Forelimb muscle (tissue), 1 donor: ENCODE measurements around the gene PEPD. TPM values are rescaled to one million over a fixed set of nuclear protein-coding genes. Genes with fewer than 3 reads are reported as not detected.

Source experiments
- DNase-seq: peaks from one replicate; pipeline ENCODE4 v3.0.0-alpha.2; 2013; ENCODE audit warnings: low read depth
- polyA plus RNA-seq: library from polyadenylated mRNA; unstranded; fragments of 120-200 nt; gene quantifications from one replicate; pipeline ENCODE4 v1.2.1, GENCODE V29; 2013; ENCODE audit not compliant: insufficient read length

The PEPD gene
- polyA plus RNA-seq, 1 donor, result 36.7 TPM

DNA sequence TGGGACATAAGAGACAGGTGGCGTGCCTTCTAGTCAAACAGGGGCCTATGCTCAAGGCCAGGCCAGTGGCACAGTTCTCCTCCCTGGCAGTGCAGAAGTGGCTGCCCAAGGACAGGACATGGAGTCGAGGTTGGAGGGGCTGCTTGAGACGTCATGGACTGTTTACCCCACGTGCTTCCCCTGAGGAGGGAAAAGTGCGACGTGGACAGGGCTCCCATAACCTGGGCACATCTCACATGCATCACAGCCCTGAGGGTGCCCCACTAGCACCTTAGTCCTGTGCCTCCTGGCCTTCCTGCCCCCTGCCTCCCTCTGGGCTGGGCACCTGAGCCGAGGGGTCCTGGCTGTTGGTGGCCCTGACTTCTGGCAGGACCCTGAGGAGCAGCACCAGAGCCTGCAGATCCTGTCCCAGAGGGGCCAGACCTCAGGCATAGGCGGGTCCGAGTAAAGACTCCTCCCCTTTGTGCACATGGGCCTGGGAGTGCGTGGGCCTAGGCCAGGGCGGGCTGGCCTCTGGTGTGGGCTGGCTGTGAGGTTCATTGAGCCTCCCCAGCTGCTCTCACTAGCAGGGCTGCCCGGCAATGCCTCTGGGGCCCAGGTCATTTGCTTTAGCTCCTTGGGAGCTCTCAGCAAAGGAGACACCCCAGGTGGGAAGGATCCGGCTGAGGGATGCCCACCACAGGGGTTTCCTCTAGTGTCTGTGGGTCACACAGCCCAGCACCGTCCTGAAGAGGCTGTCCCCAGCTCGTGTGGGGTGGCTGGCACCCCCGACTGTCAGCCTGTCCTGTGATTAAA is 82.4 kb downstream of the PEPD start:
- no peak for DNase-seq

DNA sequence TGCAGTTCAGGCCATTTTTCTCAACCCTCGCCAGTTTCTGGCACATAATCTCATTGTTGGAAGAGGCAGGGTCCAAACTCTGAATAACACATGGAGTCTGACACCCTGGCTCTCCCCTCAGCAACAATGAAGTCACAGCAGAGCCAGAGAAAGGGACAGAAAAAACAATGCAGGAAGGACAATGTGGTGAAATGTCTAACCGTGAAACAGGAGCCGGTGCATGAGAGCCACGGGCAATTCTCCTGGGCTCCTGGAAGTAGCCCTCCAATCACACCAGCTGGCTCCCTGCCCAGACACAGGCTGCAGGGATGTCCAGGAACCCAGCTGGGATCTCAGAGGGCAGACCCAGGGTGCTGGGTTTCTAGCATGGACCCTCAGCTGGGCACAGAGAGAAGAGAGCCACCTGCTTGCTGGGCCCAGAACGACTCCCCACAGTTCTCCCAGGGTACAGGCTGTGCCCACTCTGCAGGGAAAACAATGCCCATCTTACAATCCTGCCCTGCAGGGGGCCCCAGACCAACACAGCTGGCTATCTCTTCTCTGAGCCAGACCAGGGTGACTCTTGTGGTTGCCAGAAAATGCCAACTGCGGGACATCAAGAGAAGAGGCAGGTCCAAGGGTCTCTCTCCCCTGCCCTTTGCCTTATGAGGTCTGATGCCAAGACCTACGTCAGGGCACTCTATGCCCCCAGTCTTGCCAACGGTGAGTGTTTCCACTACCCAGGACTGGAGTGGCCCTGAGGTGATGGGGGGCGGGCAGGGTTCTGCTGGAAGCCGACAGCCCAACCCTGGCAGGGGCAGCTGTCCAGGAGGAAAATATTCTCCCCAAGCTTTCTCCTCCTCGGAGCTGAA is 83.5 kb downstream of the PEPD start:
- DNase-seq, result no peak

- no peak for DNase-seq
Measured at GRCh38 chr19:33437393-33437820, 84.2 kb downstream of the PEPD start.

GRCh38 chr19:33436360-33437345 is 84.9 kb downstream of the PEPD start:
- no peak for DNase-seq

GRCh38 chr19:33435706-33436359 is 85.8 kb downstream of the PEPD start:
- DNase-seq, result no peak

GRCh38 chr19:33434886-33435705 is 86.5 kb downstream of the PEPD start:
- no peak for DNase-seq

DNA sequence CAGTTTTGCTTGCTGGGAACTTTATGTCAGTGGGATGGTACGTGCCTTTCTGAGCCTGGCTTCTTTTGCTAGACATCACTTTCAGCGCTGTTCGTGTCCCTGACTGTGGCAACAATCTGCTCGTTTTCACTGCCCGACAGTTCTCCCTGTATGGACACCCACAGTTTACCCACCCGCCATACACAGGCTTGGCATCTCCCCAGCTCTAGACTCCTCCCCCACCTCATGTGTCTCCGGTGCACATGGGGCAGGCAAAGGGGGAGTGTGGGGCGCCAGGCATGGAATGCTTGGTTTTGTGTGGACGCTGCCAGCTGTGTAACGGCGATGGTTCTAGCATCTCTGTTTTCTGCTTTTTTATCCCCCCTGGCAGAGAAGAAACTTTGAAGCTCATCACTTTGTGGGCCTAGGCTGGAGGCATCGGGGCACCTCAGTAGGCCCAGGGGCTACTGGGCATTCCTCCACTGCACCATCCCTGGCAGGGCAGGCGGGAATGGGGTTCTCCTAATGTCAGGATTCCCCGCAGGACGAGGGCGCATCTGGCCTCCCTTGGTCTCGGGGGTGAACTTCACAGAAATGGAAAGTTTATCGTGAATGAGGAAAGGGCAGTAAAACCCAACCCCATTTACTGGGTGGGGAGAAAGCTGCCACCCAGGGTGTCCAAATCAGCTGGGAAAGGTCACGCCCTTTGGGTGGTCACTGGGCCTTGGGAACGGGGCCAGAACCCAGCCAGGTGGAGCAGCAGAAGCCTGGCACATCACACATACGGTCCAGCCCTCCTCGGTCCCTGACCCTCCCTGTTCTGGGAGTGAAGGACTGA is 87.3 kb downstream of the PEPD start:
- no peak for DNase-seq

DNA sequence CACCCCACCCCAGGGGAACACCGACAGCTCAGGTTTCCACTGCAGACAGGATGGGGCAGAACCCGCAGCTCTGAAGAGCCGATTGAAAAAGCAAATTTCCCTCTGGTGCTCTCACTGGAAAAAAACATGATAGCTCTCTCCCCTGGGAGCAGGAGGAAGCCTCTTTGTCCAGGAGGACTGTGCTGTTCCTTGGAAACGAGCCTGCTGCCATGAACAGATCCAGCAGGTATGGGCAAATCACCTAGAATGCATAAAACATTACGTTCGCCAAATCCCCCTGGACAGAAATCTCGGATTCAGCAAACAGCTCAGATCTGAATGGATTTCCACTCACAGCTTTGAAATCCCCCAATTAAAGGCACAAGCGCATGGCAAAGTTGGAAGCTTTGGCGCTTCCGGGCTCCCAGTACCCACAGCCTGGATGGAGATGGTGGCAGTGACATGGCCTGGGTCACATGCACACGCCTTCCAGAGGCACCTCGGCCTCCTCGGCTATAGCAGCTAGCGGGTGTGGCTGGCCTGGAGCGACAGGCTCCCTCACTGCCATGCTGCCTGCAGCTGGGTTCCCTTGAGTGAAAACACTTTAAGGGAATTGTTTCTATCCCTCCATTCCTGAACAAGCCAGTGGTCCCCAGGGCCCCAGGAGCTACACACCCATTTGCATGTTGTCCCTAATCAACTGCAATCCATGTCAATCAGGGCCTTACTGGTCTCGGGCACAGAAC is 89.0 kb downstream of the PEPD start:
- DNase-seq, result no peak

- no peak for DNase-seq
Measured at GRCh38 chr19:33432015-33432414, 89.6 kb downstream of the PEPD start.

- peak; percentile 26 for DNase-seq
Measured at GRCh38 chr19:33430674-33431277, 90.8 kb downstream of the PEPD start.

DNA sequence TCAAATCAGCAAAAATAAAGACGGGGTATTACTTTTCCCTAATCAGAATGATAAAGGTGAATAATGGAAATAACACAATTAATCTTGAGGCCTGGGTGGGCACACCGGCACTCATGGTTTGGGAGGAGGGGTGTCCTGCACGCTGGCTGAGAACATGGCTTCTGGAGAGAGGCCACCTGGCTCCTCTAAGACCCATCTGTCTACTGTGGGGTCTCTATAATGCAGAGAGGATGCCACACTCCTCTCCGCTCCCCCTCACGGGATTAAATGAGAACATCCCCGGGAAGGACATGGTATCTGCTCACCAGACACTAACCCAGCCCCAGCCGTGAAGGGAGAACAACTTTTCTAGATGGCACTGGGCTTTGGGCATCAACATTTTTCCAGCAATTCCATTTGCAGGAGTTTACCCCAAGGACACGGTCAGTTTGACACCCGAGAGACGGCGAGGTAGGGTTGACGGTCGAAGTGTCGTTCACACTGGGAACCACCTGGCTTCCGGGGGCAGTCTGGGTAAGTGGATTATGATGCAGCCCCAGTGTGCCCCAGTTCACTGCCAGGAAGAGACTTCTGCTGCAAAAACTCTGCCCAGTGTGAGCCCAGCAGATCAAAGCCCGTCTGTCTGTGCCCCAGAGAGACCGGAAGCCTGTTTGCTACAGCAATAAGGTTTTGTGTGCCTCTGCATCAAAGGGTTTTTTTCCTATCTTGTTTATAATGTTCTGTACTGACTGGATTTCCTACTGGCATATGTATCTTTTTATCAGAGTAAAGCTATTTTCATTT is 91.5 kb downstream of the PEPD start:
- no peak for DNase-seq

GRCh38 chr19:33428627-33429125 is 92.9 kb downstream of the PEPD start:
- DNase-seq, result no peak

DNA sequence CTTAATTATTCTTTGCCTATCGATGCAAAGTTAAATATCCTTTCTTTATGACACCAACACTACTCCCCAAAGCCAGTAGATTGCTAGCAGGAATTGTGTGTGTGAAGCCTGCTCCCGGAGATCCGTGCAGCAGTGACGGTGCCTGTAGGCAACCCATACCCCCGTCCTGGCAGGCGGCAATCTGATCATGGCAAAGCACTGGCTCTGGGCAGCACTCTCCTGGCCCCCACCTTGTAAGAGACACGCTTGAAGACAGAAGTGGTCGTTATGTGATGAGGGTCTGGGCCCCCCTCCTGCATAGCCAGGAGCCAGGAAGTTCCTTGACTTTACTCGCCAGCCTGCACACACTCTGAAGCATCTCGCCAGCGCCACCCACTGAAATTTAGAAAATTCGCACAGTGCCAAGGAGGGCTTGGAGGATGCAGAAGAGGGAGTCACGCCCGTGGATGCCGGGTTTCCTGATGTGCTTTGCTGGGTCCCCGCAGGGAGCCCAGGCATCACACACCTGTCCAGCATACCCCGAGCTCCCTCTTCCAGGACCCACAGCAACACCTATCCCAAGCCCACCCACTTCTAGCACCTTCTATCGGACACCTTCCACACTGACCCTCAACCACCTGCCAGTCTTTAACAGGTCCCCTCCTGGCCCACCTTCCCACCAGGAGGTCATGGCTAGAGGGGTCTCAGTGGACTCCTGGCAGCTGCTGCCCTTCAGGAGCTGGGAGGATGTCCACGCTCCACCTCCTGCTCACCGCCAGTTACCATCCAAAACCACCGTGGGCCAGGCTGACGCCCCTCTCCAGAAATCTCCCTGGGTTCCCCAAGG is 93.6 kb downstream of the PEPD start:
- DNase-seq, result no peak

DNA sequence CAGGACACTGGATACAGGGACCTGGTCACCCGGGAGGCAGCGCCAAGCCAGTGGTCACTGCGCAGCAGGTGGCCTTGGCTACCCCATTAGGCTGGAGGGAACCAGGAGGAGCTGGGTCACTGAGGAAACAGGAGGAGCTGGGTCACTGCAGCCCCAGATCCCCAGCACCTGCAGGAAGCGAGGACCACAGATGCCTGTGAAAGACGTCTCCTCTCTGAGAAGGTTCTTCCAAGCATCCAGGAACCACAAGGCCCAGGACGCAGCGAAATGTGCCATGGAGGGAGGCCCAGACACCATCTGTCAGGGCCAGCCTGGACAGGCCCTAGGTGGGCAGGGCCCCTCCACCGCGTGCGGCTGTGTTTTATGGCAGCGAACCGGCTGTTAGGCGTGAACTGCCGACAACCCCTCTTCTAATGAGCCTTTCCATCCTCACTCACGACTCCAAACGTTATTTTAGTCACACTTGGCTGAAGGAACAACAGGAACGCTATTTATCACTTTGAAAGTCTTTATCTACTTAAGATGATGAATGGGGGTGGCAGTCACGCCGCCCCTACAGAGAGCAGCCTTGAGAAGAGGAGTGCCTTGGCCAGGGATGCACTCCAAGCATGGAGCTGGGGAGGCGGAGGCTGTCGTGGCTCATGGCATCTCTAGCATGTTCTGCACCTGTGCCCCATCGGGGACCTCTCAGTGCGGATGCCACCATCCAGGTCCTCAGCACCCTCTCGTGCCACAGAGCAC is 94.8 kb downstream of the PEPD start:
- no peak for DNase-seq

- no peak for DNase-seq
Measured at GRCh38 chr19:33424181-33424580, 97.4 kb downstream of the PEPD start.
